Stimulated activated CD8-positive, alpha-beta memory T cell treated with anti-CD3 and anti-CD28 coated beads, Interleukin-15, amount 100 ng/mL, for 1 hour (primary cell): ENCODE data around the gene SERGEF.

Experiments
- DNase-seq: peaks from one replicate; pipeline ENCODE4 v3.0.0-alpha.2; 2020; ENCODE audit warnings: low read depth

SERGEF gene

DNA sequence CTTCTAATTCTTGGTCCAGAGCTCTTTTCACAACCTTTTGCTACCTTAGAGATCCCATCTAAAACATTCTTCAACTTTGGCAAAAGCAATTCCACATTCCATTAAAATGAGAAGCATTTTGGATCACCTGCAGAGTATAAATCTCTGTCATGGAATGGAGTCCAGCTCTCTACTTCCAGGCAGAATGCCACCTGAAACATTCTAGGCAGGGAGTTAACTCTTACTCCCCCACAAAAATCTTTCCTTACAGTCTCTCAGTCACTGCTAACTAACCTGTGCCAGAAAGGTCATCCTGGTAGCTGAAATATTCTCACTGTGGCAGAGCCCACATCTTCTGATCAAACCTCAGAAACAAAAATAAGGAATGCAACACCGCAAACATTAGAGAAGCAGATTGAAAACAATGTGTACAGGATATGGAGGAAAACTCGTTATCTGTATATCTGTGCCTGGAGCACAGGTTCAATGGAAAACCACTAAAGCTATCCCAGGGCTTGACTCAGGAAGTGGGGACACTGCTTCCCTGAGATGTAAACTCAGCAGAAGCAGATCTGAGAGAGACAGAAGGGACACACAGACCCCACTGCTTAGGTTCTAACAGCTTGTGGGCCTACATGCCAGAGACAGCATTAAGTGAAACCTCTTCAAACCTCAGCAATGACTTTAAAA, 199.3 kb downstream of the SERGEF start:
- DNase-seq: no peak

DNA sequence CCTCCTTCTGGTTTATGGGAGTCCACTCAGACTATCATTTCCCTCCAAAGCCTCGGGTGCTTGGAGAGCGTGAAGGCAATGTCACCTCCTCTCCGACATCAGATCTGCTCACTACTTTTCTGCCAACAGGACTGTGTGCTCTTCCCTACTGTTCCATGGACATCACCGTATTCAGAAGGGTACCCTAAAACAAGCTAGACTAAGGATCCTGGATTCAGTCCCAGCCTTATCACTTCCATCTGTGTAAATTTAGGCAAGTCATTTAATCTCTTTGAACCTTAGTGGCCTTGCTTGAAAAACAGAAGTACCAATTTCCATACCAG, 200.0 kb downstream of the SERGEF start:
- DNase-seq: no peak

DNA sequence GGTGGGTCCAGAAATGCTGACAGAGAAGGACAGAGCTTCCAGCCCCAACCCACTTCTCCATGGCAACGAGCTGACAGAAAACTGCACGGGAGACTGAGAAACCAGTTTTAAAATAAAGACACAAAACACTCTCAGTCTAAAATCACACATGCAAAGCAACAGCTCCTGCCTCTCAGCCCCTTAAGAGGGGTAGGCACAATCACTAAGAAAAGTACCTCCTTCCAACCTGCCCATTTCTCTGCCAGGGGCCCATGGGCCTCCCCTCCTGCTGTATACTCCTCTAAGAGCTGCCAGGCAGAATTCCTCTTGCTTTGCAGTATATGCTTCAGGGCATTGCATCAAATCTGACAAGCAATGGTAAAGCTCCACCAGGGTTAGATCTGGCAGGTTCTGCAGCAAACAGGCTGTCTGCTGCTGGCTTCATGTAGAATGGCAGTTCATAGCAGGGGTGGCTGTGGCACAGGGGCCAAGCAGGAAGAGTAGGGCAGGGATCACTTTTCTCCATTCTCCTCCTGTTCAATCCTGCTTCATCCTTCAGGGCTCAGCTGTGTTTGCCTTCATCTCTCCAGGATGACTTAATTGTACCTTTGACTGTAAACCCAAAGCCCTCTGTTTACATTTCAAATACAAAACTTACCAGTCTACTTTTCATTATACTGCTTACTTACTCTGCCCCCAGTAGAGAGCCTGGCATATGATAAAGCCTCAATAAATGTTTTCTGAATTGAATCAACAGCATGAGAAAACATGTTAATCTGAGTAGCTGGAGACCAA, 200.6 kb downstream of the SERGEF start:
- no peak for DNase-seq

DNA sequence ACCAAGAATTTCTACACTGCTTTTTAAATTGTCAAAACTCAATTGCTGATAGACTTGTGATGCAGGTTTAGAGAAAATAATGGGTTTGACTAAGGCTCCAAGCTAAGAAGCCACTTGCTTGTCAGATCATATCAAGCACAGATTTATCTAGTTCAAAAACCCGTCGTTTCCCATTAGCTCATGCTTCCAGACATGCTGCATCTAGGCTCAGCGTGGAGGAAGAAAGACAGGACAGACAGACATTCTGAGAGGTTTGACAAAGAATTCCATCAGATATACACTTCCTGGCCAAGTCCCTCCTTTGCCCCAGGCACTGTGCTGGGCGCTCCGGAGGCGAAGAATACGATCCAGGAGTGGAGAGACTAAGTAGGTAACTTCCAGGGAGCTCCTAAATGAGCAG, 201.5 kb downstream of the SERGEF start:
- no peak for DNase-seq

DNA sequence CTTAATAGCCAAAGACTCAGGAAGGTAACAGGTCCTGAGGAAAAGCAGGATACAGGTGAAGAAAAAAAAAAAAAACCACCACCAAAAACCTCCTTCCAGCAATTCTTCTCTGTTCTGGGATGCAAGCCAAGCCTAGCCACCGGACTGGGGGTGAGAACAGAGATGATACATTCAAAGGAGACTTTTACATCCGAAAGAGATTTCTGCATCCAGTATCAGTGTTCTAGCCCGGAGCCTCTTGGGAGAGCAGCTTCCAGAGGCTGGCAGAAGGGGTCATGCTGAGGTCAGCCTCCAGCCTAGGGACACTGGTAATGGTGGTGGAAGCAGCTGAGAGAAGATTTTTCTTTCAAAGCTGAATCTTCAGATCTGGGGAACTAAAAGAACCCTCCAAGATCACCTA, 202.1 kb downstream of the SERGEF start:
- no peak for DNase-seq

DNA sequence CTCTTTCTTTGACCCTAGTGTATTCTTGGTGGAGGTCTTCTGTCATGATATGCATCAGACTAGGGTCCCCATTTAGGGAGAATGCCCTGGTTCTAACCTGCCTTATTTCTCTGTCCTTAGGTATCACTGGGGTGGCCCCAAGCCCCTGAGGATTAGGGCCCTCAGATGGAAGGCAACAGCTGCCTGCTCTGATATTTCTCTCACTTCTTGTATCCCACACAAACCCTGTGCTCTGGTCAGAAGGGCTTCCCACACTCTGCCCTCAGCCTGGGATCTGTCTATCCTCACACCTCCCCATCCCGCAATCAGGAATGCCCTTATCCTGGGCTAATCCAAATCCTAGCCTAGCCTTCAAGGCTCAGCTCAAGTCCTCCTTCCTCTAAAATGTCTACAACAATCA, 202.8 kb downstream of the SERGEF start:
- DNase-seq: no peak

DNA sequence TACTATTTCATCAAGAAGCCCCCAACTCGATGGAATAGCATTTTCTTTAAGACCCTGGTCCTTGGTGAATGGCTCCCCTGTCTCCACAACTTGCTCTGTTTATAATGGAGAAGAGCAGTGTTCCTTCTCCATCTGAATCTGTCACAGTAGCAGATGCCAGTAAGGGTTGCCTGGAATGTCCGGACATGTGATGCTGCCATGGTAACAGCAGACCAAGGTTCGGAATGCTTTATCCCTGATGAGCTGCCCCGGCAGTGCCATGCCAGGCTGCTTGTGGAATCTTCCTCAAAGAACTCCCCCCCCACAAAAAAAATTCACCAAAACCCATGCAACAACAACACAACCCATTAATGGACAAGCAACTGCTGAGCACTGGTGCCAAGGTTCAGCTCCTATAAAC, 205.8 kb downstream of the SERGEF start:
- no peak for DNase-seq

DNA sequence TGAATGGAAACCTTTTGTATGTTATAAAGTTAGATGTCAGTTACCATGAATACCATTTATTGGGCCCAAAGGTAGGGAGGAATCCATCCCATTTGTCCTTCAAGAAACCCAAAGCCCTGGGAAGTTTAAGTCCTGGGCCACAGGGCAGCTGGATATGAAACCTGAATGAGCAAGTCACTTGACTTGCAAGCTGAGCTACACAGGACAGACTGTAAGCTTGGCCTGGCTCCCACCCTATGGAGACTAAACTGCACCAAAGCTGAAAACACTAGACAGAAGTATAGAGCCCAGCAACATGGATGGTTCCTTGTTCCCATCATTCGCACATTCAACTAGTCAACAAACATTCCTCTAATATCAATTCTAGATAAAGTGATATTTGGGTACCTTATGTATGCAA, 207.0 kb downstream of the SERGEF start:
- DNase-seq: no peak

DNA sequence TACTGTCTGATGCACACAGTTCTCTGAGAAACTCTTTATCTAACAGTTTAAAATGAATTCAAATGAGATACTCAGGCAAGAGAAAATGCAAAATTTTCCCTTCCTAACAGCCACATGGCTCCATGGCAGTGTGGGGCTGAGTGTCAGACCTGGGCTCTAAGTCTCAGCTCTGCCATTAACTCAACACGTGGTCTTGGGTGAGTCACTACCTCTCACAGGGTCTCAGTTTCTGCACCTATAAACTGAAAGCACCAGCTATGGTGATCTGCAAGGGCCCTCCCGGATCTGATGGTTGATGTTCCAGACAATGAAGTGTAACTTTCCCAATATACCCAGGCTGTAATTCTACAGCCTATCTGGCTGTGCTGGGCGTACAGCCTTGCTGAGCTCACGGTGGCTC, 207.8 kb downstream of the SERGEF start:
- no peak for DNase-seq

DNA sequence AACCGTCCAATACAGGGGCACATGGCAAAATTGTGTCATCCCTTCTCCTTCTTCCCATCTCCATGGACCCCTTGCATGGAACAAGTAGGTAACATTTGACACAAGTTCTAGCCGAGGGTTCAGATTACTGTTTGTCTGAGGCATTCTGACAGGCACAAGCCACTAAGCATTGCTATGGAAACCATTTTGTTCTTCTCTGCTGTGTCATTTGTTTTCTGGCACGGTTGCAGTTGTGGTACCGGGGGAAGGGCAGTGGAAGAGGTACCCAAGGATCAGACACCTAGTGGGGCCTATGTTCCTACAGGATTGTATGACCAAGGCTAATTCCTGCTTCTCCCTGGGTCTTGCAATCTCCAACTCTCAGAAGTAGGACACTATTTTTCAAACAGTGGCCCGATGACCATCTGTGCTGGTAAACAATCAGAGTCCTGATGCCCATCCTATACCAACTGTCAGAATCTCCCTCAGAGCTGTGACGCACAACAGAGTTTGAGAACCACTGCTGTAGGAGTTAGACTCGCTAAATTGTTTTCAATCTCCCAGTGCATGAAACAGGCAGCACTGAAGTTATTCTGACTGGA, 209.0 kb downstream of the SERGEF start:
- DNase-seq: no peak

DNA sequence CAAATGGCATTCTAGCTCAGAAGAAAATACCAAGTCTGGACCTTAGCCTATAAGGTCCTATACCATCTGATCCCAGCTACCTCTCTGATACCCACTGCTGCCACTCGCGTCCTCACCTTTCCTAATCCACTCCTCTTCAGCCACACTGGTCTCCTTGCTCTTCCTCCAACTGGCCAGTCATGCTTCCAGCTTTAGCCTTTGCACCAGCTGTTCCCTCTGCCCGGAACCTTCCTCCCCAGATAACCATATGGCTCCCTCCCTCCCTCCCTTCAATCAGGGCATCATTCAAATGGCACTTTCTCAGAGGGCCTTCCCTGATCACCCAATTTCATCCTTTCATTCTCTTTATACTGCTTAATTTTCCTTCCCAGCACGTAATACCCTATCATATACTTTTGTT, 210.4 kb downstream of the SERGEF start:
- DNase-seq: no peak

DNA sequence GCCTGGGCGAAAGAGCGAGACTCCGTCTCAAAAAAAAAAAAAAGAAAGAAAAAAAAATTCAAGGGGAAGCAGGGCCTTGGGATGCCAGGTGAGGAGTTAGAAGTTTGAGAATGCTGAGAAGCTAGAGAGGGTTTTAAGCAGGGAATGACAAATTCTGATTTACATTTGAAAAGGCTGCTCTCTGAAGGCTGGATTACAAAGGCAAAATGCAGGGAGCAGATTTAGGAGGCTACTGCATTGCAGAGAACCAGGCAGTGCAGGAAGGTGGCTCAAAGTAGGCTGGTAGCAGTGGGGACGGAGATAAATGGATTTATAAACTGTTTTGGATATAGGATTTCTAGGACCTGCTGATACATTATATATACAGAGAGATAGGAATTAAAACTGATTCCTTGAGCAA, 211.7 kb downstream of the SERGEF start:
- DNase-seq: no peak

DNA sequence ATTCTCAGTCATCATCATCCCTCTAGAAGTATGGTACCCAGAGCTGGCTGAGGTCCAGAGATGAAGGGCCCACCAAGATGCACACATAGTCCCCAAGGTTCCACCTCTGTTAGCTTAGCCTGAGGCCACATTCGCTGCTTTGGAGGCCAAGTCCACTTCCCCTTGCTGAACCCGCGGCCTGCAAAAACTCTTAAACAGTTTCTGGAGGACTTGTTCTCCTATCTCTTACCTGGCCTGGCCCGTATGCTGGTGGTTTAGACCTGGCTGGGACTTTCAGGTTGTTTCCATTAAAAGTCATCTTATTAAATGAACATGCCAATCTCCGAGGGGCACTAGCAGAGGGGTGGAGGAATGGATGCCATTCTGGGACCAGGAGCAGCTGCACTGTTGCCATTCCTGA, 213.7 kb downstream of the SERGEF start:
- DNase-seq: no peak

DNA sequence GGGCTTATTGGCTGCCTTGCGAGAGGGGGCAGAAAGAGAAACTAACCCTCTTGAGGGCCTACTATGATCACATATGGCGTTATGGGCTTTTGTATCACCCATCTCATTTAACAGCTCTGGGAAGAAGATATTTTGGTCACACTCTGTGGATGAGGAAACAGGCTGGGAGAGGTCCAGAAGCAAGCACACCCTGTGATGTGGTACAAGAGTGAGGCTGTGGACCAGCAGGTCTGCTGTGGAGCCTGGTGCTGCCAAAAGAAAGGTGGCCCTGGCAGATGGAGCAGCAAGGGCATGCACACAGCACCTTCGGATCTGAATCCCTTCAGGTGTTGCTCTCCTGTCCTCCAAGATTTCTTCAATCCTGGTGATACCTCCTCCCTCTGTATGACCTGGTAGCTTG, 214.1 kb downstream of the SERGEF start:
- DNase-seq: no peak

DNA sequence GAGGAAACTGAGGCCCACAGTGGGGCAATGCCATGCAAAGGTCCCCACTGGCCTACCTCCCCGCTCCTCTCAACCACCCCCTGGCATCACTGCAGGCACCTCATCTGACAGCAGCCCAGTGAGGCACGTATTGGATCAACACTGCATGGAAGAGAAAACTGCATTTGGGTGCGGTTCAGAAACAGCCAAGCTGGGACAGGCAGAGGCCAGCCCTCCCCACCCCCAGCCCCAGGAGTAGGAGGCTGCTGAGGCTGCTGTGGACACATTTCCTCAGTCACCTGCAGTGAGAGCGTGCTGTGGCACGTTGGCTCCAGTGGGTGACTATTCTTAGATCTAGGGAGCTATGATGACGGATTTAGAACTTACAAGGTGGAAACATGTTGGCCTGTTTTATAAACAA, 214.6 kb downstream of the SERGEF start:
- DNase-seq: no peak

DNA sequence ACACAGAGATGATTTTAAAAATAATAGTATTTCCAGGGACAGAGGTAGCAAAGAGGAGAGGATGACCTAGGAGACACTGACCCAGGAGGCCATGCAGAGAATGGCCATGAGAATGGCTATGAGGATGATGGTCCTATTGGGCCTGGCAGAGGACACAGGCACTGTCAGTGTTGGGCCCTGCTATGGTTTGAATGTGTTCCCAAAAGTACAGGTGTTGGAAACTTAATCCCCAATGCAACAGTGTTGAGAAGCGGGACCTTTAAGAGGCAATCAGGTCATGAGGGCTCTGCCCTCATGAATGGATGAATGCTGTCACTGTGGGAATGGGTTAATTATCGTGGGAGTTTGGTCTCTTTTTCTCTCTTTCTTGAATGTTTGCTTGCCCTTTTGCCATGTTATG, 216.7 kb downstream of the SERGEF start:
- no peak for DNase-seq

DNA sequence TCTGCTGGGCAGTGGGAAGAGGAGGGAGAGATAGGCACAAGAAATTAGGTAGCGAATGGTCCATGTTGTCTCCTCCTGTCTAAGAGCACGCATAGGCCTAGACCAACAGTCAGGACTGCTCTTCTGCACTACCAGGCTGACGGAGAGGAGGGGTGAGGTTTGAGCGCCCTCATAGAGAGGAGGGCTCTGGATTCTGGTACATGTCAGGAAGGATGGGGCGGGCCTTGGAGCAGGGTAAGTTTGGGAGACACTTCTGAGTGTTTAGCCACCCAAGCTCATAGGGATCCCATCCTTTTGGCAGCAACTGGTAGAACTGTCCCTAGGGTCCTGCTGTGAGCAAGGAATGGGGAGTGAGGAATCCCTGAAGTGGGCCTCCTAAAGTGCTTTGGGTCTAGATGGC, 217.9 kb downstream of the SERGEF start:
- no peak for DNase-seq

DNA sequence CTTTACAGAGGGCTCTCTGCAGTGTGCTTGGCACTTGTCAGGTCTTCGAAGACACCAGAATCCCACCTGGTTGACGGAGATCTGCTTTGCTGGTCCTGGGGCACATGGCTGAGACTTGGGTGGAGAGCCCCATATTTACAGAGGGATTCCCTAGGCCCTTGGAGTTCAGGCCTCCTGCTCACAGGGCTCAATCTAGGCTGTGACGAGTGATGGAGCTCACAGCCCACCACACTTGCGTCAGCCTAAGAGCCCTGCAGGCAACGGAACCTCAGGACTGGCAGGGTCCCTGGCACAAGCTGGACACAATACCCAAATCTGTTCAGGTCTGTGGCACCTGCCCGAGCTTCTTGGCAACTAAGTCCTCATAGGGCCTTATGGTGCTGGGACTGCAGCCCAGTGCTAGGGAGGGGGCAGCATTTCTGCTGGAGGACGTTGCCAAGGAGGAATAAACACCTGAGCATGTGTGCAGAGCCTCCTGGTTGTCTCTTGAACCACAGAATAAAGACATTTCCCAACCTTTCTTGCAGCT, 219.1 kb downstream of the SERGEF start:
- no peak for DNase-seq

DNA sequence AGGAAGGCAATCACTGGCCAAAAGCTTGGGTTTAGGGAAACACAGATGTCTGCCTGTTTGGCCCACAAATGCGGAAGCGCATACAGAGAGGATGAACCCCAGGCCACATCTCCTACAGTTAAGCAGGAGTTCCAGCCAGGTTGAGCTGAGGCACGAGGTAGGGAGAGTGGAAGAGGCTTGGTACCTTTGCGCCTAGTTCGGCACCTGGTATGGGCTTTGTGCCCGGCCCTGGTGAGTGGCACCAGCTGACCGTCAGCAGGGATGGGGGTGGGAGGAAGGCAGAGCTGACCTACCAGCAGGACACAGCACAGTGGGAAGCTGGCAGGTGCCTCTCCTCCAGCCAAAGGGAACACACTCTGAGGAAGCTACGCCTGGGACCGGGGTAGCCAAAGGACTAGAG, 220.7 kb downstream of the SERGEF start:
- DNase-seq: no peak

DNA sequence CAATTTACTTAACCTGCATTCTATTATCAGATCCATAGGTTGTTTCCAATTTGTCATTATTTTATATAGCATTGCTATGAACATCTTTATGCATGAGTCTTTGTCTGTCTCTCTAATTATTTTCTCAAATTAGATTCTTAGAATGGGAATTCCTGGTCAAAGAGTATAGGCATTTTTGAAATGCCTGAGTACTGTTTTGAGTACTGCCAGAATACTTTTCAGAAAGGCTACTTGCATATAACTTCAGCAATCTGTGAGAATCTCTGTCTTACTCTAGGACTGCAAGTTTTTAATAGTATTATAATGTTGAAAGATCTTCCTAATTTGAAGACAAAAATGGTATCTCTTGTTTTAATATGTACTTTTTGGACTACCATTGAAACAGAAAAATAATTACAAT, 221.7 kb downstream of the SERGEF start:
- DNase-seq: no peak

DNA sequence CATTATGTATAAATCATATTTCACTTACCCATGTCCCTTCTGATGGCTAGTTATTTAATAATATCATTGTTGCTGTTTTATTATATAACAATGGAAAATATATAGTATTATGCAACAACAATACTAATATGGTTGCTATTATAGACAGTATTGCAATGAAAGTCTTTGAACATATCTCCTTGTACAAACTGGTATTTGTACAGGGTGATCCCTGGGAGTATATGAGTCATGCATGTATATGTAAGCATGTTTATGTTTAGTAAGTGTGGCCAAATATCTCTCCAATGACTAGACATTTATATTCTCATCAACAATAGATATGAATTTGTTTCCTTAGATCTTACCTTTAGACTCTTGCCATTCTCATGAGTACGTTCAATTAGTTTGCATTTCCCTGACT, 222.4 kb downstream of the SERGEF start:
- DNase-seq: no peak

DNA sequence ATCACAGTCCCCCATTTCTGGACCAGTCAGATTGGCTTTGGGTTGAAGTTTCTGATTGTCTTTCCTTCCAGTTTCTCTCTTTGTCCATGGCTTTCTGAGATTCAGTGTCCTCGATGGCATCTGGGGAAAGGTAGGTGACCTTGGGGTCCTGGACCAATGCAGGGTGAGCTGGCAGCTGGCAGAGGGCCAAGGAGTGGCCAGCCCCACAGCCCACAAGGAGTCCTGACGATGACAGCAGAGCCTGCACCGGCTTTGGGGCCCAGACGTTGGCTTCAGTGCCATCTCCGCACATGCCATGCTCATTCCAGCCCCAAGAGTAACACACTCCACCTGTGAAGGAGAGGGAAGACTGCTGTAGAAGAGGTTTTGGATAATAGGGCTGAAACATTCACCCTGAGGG, 224.8 kb downstream of the SERGEF start:
- no peak for DNase-seq

DNA sequence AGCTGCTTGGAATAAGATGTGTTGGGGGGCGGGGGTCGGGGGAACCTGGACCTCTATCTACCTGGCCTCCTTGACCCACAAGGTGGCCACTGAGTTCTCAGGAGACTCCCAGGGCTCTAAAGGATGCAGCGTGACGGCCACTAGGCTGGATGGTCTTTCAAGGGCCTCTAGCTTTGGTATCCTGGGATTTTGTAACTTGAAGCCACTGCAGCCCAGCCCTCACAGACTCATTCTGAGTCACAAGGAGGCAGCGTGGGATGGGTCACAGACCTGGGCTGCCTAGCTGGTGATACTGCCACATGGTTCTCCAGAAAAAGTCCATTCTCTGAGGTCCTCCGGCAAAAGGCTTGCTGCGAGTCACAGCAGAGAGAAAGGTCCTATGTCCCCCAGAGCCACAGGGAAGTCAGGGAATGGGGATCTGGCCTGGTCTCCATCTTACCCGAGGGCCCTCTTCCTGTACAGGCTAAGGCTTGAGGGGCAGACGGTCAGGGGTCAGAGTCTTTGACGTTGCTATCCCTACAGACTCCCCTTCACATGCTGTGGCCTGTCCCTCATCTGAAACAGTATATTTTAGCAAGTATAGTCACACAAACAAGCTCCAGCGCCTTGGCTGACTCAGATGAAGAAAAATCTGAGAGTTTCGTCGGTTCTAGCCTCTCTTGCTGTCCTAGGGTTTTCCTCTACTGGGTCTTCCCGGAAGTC, 225.9 kb downstream of the SERGEF start:
- no peak for DNase-seq
